HG02938 (cell line): ENCODE data around the gene SLC26A4.

Experiments
- ATAC-seq: cut with Tn5 transposase; IDR thresholded peaks from one replicate; pipeline ENCODE4 v1.9.1; 2021; ENCODE audit warnings: mild to moderate bottlenecking, moderate library complexity; ENCODE audit not compliant: unreplicated experiment

The SLC26A4 gene

DNA sequence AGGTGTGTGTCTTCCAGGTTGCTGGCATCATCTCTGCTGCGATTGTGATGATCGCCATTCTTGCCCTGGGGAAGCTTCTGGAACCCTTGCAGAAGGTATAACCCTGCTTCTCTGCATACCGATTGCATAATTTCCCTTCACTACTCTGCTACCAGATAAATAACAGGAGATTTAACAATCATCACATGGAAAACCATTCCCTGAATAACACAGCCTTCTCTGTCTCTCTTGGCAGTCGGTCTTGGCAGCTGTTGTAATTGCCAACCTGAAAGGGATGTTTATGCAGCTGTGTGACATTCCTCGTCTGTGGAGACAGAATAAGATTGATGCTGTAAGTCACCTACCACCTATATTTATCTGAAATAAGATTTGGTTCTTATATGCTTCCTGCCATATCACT is 33.8 kb downstream of the SLC26A4 start:
- no peak for ATAC-seq

DNA sequence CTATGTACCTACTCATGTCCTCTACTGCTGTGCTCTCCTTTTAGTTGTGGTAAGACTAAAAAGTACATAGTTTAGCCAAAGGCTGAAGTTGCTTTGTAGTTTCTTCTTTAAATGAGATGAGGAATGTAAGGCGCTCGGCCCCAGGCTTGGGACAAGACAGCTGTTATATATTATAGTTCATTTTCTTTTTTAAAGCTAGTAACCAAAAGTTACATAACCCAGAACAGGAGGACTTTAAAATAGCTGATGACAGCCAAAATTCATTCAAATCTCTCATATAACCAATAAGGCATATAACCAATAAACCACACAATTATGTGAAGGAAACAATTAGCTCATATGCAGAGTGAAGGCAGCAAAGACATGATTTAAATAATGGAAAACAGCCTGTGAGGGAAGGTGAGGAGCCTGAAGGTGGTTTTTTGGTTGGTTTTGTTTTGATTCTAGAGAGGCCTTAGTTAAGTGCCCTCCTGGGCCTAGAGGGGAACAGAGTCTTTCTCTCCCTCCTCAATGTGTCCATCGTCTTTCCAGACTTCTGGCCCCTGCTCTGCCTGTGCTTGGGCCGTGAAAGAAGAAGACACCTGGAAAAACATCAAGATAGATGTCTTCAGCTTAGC is 35.8 kb downstream of the SLC26A4 start:
- no peak for ATAC-seq

DNA sequence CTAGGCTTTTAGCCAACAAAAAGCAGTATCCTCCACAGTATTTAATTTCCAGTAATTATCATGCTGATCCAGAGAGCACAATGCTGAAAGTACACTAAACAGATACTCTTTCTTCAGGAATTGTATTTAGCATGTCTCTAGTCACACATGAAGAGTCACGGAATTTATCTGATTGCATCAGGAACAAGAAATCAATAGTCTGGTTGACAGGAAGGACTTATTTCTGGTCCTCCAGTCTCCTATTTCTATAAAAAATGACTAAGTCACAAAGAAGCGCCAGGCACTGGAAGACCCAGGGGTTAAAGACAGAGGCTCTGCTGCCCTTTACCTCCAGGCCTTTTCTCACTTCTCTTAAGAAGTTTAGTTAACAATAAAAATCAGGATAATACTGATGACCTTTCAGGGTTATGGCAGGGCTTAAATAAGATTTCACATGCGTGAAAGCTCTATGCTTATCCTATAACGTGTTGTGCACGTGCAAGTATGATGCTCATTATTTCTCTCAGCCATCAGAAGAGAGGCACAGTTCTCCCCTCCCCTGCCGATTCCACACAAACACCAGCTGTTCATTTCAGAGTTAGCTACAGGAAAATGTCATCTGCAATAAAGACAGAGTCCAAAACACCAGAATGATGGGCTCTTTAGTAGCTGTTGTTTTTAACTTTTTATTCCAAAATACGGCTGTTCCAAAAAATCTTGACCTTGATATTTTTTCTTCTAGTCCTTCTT is 36.9 kb downstream of the SLC26A4 start:
- no peak for ATAC-seq

DNA sequence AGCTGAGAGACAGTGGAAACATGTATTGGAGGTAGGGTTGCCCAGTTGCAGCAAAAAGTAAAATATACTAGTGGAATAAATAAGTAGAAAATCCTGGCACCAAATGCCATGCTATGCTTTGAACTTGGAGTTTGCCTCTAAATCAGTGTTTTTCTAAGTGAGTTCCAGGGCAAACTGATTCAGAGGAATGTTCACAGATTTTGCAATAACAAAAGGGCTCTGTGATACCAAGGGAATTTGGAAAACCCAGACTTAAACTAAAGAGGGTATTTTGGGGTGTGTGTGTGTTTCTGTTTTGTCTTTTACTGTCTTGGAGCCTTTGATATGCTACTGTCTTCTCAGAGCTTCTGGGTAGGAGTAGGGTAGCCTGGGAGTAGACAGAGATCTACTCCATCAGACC is 39.9 kb downstream of the SLC26A4 start:
- no peak for ATAC-seq

DNA sequence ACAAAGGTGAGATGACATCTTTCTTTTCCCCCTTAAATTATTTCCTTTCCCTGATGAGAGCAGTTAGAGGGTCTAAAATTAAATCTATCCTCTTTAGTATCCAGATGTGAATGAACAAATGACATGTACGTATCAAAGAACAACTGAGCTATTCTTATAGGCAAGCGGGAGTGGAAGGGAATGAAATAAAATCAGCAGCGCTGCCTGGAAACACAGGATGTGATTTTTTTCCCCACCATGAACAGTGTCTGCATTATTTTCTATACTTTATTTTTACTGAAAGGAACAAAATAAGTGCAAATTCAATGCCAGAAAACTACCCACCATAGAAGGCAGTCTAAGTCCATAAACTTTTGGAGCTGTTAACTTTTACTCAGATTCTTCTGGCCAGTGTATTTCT is 40.6 kb downstream of the SLC26A4 start:
- no peak for ATAC-seq

GRCh38 chr7:107703219-107703618 is 42.6 kb downstream of the SLC26A4 start:
- ATAC-seq, result no peak

- ATAC-seq, result no peak
These were observed 43.2 kb downstream of the SLC26A4 start for GRCh38 chr7:107703872-107704271.

DNA sequence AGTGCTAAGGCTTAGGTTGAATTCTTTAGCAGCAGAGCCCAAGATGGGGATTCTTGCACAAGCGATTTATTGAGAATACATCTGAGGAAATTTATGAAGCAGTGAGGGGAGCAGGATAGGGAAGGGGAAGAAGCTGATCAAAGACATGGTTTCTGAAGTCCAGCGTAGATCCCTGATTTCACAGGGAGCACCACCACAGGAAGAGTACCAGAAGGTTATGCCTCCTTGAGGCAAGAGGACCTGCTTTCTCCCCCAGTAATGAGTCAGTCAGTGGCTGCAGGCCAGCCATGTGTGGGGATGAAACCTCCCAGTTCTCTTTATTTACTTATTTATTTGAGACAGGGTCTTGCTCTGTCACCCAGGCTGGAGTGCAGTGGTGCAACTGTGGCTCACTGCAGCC is 48.3 kb downstream of the SLC26A4 start:
- no peak for ATAC-seq

DNA sequence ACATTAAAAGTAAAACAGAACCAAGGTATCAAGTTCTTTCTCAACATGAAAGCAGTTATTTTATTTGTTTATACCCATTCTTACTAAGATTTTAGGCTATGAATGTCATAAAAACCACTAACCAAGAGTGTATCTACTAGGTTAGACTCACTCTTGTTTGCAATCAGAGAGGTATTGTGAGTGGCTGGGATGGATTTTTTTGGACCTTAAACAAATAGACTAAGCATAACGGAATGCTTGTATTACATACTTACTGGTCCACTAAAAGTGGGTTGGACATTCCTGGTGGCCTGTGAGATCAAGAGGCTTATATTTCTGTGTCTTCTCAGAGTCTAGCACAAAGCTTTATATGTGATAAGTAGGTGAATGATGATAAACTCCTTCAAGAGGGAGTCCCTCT is 50.7 kb downstream of the SLC26A4 start:
- no peak for ATAC-seq

DNA sequence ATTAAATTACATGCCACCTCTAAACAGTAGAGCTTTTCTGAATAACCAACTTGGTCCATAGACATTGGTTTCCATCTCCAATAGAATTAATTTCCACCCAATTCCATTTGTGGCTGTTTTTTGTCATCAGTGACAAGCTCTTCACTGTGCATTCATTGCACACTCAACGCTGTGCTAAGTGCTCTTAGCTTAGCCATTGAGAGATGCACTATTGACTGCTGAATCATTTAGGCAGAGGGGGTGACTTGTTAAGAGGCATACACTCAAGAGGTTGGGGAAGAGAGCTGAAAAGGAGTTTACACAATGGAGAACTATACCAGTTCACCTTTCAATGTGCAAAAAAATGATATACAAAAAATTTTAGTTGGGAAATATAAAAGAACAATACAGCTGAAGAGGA is 51.4 kb downstream of the SLC26A4 start:
- no peak for ATAC-seq

DNA sequence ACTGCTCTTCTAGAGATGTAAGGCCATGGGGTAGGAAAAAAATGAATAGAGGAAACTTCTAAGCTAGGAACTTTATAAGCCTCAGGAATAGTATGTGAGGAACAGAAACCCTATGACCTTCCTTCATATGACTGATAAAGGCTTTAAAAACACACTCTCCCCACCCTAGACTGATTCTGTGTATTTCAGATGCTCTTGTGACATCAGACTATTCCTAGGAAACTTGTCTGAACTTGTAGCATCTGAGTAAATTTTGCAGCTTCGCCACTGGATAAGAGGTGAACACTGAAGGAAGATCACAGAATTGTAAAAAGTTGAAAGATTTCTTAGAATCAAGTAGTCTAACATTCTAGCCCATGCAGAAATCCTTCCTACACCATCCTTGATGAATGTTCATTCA is 52.3 kb downstream of the SLC26A4 start:
- ATAC-seq, result no peak

DNA sequence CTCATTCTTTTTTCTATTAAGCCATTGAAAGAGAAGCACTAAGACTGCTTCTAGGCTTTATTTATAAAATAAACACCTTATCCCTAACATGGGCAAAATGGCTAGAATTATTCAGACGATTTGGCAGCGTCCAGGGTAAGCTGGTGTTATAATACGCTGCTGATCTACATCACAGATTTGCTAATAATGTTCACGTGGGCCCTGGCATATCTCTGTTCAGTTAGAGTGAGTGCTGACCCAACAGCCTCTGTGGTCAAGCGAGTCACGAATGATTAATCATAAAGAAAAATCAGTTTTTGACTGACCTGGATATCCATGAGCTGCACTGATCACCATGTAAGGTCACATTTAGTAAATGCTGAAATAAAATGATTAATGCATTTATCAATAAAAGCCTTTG is 54.9 kb downstream of the SLC26A4 start:
- ATAC-seq, result no peak

DNA sequence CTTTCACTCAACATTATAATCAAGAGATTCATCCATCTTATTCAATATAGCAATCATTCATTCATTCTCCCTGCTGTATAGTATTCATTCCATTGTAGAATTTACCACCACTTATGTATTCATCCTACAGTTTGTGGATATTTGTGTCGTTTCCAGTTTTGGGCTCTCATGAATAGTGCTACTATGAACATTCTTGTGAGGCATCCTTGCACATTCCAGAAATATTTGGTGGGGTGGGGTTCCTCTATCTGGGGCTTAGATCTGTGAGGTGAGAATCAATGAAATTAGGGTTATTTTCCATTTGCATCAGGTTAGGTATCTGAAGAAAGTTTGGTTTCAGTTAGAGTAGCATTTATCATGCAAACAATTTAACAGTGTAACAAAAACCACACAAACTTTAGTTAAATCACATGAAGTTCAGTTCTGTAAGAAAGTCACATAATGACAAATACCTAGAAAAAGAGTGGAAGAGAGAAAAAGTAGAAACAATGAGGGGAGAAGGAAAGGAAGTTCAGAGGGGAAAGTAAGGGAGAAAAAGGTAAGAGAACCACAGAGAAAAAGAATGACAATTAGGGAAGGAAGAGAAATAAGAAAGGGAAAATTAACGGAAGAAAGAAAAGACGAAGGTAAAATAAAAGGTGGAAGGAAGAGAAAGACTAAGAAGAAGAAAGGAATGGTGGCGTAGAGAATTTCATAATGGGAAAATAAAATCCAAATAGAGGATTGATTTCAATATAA is 58.0 kb downstream of the SLC26A4 start:
- ATAC-seq, result no peak

GRCh38 chr7:107721286-107721685 is 60.7 kb downstream of the SLC26A4 start:
- ATAC-seq, result no peak

- no peak for ATAC-seq
These were observed 62.6 kb downstream of the SLC26A4 start for GRCh38 chr7:107723255-107723654.

DNA sequence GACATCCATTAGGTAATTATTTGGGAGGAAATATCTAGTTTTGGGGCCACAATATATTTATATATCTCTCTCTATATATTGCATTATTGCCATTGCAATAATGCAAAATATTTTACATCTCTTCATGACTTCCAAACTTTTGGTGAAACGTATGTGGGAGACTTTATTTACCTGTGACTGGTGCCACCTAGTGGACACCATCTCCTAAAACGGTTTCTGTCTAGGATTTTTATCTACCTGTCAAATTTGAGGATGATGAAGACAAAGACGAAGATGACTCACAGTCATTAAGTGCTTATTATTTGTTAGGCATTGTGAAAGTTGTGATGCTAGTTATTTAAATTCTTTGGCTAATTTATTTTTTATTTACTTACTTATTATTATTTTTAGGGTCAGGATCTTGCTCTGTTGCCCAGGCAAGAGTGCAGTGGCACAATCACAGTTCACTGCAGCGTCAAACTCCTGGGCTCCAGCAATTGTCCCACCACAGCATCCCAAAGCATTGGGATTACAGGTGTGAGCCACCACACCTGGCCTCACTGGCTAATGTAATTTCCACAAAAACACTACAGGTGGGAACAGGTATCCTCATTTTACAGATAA is 64.6 kb downstream of the SLC26A4 start:
- ATAC-seq, result no peak

GRCh38 chr7:107726356-107727130 is 65.9 kb downstream of the SLC26A4 start:
- ATAC-seq, result no peak

DNA sequence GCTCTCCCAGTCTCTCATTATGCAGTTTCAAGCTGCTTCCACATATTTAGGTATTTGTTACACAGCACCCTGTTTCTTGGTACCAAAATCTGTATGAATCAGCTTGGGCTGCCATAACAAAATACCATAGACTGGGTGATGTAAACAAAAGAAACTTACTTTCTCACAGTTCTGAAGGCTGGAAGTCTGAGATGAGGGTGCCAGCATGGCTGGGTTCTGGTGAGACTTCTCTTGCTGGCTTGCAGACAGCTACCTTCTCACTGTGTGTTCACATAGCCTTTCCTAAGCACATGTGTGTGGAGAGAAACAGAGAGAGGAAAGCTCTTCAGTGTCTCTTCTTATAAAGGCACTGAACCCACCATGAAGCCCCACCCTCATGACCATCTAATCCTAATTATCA is 67.6 kb downstream of the SLC26A4 start:
- no peak for ATAC-seq

GRCh38 chr7:107742678-107743566 is 82.3 kb downstream of the SLC26A4 start:
- peak; percentile 37 for ATAC-seq
